ENCODE results near the gene JRKL.

DNA sequence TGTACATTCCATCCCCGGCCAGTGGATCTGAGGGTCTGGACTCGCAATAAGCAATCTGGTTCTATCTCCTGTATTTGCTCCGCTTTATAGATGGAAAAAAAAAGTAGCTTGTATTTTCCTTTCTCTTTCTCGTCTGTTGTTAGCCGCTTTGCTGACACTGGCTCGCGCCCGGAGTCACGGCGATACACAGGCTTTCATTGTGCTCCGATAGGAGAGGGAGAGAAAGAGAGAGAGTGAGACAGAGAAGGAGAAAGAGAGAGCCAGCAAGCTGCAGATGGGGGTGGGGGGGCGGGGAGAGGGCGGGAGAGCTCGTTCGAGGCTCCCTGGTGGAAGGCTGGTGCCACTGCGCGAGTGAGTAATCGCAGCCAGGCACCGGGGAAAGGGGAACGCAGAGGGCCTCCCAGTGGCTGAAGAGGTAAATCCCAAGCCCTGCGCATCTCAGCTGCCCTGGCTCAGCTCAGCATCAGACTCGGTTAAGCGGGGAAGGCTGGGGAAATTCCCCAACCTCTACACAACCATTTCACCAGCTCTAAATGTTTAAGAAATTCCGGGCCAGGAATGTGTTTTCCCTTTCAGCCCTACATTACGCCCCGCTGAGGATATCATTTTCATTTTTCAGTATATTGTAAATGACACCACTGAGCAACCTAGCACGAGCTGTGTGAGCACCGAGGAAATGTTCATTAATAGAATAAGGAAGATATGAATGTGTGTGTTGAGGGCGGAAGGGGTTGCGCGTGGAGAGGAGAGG lies 46.7 kb upstream of the JRKL start, which contains the start of gene MAML2:
- TF ChIP-seq, protein P1, sequence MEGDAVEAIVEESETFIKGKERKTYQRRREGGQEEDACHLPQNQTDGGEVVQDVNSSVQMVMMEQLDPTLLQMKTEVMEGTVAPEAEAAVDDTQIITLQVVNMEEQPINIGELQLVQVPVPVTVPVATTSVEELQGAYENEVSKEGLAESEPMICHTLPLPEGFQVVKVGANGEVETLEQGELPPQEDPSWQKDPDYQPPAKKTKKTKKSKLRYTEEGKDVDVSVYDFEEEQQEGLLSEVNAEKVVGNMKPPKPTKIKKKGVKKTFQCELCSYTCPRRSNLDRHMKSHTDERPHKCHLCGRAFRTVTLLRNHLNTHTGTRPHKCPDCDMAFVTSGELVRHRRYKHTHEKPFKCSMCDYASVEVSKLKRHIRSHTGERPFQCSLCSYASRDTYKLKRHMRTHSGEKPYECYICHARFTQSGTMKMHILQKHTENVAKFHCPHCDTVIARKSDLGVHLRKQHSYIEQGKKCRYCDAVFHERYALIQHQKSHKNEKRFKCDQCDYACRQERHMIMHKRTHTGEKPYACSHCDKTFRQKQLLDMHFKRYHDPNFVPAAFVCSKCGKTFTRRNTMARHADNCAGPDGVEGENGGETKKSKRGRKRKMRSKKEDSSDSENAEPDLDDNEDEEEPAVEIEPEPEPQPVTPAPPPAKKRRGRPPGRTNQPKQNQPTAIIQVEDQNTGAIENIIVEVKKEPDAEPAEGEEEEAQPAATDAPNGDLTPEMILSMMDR (IDR thresholded peaks at IDR 0.05 in 4 of 5, conservative IDR thresholded peaks at IDR 0.05 in 1 of 5): peak; percentile 53 to 94 (median 72)
- TF ChIP-seq POLR2A (IDR thresholded peaks at IDR 0.05): peak in 1 of 2 donors; percentile 9

All from gastrocnemius medialis (tissue), 4 donors.